A204.1 (cell line): ENCODE results near the gene SSR1.

Source experiments
- FAIRE-seq: peaks from 2 replicates; lab custom pipeline; 2012; peaks lifted over from hg19 to GRCh38; lab: Jason Lieb, UNC

The SSR1 gene

DNA sequence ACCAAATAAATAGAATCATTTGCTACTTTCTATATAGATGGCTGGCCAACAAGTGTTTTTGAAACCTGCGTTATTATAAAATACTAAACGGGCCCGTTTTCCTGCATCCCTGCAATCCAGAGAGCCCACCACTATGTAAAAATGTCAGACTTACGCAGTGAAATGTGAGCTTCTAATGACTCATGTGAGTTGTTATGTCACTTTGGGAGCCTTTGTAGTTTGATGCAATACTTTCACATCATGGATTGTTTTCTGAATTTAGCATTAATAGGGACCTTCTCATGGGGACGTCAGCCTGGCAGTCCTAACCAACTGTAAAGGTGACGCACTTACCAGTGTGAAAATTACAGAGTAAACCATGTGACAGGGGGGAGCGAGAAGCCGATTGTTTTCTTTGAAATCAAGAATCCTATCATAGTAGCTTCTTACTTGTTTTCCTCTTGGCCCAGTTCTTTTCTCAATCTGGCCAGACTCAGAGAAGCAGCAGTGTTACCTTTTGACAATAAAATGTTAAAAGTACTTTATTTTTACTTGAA, 75.3 kb downstream of the SSR1 start:
- no peak for FAIRE-seq

DNA sequence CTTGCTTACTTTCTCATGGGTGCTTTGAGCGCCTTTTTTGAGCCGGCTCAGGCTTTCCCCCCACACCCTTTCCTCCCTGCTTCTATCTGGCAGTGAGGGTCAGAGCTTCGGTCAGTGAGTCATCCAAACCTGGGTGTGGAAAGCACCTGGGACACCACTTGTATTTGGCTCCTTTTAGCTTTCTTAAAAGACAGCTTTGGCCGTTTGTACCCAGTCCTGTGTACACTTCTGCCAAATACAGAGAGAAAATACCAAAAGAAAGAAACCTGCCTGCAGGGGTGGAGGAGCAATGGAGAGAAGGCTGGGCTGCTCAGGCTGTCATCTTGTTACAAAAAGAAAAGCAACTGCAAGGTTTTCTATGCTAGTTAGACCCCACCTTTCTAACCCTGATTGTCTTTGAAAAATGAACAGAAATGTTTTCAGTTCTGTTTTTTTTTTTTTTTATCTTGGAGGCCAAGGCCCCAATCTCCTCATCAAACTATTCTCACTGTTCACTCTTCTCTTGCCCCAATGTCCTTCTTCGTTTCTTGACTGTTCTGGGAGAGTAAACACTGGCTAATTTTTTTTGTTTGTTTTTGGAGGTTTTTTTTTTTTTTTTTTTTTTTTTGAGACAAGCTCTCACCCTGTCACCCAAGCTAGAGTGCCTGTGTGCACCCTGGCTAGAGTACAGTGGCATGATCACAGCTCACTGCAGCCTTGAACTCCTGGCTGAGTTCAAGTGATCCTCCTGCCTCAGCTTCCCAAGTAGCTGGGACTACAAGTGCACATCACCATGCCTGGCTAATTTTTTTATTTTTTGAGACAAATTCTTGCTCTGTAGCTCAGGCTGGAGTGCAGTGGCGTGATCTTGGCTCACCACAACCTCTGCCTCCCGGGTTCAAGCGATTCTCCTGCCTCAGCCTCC, 76.4 kb downstream of the SSR1 start:
- FAIRE-seq: no peak

DNA sequence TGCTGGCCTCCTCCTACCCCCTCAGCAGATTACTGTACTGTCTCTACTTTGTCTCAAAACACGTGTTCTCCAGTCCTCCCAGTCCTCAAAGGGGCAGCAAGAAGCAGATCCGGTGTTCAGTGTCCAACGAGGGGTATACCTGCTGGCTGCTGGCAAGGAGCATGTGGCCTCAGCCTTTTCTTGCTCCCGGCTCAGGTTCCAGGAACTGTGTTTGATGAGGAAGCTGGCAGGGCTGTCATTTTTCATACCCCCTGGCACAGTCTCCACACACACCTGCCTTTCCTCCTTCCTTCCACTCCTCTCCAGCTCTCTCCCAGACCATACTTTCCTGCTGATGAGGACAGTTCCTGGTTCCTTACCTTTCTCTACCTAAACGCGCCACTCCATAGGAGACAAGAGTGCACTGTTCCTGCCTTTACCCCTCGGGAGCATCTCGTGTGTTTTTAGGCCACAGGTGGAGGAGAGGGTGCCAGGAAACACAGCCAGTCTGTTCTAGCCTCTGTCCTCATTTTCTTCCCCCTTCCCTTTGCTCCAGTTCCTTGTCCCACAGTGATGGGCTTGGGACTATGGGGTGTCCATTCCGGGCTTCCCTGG, 77.2 kb downstream of the SSR1 start:
- FAIRE-seq: no peak

DNA sequence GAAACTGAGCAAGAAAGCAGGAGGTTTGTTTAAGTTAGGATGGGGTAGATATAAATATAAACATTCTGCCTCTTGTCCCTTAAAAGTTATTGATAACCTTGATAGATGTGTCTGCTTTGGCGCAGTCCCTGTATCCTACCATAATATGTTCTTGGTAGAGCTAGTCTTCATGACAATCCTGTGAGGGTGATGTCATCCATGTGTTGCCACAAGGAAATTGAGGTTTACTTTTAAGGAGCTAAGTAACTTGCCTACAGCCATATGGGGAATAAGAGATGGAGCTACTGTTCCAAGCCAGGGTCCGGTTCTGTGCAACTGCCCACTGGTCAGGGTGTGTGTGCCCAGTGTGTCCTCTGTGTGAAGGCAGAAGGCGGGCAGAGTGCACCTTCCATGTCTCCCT, 78.5 kb downstream of the SSR1 start:
- FAIRE-seq: no peak

DNA sequence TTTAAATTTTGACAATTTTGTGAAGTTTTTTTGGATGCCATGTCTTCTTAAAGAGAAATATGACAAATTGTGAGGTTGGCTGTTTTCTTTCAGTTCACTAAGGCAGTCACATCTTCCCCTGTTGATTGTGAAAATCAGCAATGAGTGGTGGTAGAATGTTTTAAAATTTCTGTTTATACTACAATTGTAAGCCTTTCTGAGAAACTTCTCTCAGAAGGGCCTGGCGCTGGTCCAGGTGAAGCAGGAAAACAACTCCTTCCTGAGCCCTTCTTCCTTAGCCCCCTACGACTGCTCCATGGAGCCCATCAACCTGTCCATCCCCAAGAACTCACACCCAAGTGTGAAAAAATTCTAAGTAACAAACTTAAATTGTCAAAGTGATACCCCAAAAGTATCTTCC, 80.6 kb downstream of the SSR1 start:
- FAIRE-seq: no peak

DNA sequence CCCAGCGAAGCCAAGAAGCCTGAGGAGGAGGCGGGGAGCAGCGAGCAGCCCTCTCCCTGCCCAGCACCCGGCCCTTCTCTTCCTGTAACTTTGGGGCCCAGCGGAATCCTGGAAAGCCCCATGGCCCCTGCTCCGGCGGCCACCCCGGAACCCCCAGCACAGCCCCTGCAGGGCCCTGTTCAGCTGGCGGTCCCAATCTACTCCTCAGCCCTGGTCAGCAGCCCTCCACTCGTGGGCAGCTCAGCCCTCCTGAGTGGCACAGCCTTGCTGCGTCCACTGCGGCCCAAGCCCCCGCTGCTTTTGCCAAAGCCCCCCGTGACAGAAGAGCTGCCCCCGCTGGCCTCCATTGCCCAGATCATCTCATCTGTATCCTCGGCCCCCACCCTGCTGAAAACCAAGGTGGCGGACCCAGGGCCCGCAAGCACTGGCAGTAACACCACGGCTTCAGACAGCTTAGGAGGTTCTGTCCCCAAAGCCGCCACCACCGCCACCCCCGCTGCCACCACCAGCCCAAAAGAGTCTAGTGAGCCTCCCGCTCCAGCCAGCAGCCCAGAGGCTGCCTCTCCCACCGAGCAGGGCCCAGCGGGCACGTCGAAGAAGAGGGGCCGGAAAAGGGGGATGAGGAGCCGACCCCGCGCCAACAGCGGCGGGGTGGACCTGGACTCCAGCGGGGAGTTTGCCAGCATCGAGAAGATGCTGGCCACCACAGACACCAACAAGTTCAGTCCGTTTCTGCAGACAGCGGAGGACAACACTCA, 81.9 kb downstream of the SSR1 start:
- FAIRE-seq: no peak

DNA sequence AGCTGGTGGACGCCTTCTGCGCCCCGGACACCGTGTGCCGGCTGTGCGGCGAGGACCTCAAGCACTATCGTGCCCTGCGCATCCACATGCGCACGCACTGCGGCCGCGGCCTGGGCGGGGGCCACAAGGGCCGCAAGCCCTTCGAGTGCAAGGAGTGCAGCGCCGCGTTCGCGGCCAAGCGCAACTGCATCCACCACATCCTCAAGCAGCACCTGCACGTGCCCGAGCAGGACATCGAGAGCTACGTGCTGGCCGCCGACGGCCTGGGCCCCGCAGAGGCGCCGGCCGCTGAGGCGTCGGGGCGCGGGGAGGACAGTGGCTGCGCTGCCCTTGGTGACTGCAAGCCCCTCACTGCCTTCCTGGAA, 82.7 kb downstream of the SSR1 start:
- no peak for FAIRE-seq

DNA sequence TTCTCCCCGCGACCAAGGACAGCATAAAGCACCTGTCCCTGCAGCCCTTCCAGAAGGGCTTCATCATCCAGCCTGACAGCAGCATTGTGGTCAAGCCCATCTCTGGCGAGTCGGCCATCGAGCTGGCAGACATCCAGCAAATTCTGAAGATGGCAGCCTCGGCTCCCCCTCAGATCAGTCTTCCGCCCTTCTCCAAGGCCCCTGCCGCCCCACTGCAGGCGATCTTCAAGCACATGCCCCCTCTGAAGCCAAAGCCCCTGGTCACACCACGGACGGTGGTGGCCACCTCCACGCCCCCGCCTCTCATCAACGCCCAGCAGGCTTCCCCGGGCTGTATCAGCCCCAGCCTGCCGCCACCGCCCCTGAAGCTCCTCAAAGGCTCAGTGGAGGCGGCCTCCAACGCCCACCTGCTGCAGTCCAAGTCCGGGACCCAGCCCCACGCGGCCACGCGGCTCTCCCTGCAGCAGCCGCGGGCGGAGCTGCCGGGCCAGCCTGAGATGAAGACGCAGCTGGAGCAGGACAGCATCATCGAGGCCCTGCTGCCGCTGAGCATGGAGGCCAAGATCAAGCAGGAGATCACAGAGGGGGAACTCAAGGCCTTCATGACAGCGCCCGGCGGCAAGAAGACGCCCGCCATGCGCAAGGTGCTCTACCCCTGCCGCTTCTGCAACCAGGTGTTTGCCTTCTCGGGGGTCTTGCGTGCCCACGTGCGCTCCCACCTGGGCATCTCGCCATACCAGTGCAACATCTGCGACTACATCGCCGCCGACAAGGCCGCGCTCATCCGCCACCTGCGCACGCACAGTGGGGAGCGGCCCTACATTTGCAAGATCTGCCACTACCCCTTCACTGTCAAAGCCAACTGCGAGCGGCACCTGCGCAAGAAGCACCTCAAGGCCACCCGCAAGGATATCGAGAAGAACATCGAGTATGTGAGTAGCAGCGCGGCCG, 83.3 kb downstream of the SSR1 start:
- no peak for FAIRE-seq

DNA sequence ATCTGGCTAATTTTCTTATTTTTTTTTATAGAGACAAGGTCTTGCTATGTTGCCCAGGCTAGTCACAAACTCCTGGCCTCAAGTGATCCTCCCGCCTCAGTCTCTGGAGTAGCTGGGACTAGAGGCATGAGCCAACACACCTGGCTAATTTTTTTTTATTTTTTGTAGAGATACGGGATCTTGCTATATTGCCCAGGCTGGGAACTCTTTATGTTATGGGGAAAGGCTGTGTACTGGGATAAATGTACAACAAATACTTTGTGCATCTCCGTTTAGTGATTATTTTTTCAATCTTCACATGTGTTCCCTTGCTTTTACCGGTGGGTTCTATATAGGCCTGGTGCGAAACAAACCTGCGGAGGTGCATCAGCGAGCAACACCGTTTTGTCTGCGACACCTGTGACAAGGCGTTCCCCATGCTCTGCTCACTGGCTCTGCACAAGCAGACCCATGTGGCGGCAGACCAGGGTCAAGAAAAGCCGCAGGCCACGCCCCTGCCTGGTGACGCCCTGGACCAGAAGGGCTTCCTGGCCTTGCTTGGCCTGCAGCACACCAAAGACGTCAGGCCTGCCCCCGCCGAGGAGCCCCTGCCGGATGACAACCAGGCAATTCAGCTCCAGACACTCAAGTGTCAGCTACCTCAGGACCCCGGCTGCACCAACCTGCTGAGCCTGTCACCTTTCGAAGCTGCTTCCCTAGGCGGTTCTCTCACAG, 84.2 kb downstream of the SSR1 start:
- FAIRE-seq: no peak

DNA sequence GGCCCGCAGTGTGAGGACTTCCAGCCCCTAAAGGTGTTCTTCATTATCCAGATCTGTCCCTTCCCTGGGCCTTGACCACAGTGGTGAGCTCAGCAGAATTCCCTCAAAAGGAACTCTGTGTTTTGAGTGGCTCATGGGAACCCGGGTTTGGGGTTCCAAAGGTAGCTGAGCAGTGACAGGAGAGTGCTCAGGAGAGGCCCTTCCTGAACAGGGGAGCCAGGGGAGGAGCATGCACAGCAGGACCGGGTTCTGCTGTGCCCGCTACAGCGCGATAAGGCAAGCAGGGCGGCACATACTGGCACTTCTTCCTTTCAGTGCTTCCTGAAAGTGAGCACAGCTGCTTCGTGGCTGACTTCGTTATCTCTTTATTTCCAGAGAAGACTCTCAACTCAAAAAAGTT, 88.3 kb downstream of the SSR1 start:
- no peak for FAIRE-seq

DNA sequence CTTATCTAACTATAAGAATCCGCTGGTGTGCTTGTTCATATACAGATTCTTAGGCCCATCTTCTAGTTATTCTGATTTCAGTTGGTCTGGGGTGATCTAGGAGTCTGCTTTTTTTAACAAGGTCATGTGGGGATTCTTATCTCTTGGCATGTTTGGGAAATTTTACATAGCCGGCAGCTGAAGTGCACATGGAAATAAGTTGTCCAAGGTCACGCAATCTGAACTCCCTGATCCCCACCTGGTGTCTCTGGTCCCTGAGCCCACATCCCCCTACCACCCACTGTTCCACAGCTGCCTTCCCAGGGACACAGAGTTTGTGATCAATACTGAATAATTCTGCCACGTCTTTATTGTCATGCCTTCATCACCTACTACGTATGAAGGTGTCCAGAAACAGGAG, 90.8 kb downstream of the SSR1 start:
- no peak for FAIRE-seq

DNA sequence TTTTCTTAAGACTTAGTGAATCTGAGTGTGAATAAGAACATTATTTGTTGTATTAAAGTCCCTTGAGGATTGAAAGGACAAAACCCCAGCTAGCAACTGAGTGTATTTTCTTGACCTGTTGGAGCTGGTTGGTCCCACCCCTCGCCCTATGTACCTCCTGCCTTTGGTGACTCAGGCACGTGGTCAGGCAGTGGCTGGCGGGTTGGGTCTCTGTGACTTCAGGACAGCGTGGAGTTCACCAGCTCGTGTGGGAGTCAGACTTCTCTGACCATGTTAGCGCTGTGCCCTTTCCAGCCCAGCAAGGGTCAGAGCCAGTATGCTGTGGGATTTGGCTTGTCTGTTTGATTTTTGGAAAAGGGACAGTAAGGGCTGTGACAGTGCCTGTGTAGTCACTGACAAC, 93.7 kb downstream of the SSR1 start:
- no peak for FAIRE-seq

DNA sequence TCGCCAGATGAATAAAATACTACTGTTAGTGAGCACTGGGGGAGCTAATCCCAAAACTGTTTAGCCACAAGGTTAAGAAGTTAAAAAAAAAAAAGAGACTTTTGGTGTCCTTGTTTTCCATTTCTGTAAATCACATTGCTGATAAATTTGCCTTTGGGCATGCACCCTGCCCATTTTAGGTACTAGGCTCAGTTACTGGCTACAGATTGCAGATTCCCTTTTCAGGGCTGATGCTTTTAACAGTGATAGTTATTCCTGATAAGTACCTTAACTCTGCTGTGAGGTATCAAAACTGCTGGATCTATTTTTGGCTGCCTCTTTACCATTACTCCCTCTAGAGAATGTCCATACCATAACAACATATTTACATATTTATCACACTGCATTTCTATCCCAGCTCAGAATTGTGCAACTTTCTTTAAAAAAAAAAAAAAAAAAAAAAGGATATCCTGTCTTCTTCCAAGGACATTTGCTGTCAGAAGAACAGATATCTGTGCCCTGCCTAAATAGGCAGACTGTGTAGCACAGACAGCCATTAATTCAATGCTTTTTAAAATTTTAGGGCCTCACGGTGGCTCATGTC, 94.5 kb downstream of the SSR1 start:
- no peak for FAIRE-seq
